Measurements from ENCODE around the gene ACOX1. TPM values are rescaled to one million over a fixed set of nuclear protein-coding genes. Genes with fewer than 3 reads are reported as not detected.

Gene ACOX1
- total RNA-seq: 100 to 1,000 TPM in 1 of 3 donors, 10 to 100 TPM in 2; 55.1 to 147 (median 55.3) TPM

DNA sequence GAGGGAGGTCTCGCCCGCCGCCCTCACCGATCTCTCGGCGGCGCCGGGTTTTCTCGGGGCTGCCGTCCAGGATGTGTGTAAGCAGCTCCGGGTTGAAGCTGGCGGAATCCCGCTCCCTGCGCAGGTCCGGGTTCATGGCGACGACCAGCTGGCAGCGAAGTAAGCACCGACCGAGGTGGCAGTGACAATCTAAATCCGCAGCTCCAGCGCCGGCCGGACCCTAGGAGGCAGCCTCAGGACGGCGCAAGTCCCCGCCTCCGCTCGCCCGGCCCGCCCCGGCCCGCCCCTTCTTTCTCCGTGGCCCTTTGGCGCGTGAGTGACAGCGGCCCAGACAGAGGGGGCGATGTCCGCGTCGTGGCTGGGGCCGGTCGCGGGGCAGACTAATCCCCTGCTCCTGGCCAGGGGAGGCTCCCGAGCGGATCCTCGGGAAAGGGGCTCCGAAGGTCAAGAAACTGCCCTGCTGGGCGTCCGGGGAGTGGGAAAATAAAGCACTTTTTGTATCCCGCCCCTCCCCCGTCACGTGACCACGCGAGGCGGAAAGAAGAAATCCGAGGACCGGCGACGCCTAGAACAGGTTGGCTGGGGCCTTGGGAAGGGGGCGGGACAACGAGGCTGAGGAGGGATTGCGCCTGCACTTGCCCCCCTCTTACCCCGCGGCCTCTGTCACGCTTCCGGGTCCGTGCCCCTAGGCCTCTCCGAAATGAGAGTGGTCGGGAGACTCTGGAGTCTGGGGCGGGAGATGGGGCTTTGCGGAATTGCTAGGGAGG is at the start of gene ACOX1, which contains the start of gene TEN1:
Gene ACOX1 (minus strand): TSS at position 229 of the 767 bp plus-strand sequence. CDS start 93 bp downstream, at position 136.
Gene TEN1 (plus strand): TSS at position 303 of the 767 bp plus-strand sequence. CDS start 6,953 bp downstream, outside the sequence.
- Histone ChIP-seq H3K4me3 (peak within 1 kb of the TSS; percentile 69 to 89 (median 72)), H3K4me1 (peaks cover 0 to 25% of the 10 kb centered on the region in 2 donors), H3K9me3 (no peaks in the 10 kb centered on the region), H3K27ac (peak within 1 kb of the TSS; percentile 99 to 100), H3K36me3 (no peaks in the 10 kb centered on the region), H3K27me3 (no peaks in the 10 kb centered on the region)
- TF ChIP-seq, protein P1, sequence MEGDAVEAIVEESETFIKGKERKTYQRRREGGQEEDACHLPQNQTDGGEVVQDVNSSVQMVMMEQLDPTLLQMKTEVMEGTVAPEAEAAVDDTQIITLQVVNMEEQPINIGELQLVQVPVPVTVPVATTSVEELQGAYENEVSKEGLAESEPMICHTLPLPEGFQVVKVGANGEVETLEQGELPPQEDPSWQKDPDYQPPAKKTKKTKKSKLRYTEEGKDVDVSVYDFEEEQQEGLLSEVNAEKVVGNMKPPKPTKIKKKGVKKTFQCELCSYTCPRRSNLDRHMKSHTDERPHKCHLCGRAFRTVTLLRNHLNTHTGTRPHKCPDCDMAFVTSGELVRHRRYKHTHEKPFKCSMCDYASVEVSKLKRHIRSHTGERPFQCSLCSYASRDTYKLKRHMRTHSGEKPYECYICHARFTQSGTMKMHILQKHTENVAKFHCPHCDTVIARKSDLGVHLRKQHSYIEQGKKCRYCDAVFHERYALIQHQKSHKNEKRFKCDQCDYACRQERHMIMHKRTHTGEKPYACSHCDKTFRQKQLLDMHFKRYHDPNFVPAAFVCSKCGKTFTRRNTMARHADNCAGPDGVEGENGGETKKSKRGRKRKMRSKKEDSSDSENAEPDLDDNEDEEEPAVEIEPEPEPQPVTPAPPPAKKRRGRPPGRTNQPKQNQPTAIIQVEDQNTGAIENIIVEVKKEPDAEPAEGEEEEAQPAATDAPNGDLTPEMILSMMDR (IDR thresholded peaks at IDR 0.05): peak; percentile 65 to 66 (median 65)
- TF ChIP-seq POLR2A (IDR thresholded peaks at IDR 0.05) (peak; percentile 88), POLR2AphosphoS5 (IDR thresholded peaks at IDR 0.05) (peak; percentile 93 to 97 (median 96))
- DNase-seq (ENCODE audit: low spot score in 2 of 2): peak; percentile 96 to 98
- intact Hi-C loops (cut with DNase I; ENCODE audit: low total_unique reads): no loop called here

DNA sequence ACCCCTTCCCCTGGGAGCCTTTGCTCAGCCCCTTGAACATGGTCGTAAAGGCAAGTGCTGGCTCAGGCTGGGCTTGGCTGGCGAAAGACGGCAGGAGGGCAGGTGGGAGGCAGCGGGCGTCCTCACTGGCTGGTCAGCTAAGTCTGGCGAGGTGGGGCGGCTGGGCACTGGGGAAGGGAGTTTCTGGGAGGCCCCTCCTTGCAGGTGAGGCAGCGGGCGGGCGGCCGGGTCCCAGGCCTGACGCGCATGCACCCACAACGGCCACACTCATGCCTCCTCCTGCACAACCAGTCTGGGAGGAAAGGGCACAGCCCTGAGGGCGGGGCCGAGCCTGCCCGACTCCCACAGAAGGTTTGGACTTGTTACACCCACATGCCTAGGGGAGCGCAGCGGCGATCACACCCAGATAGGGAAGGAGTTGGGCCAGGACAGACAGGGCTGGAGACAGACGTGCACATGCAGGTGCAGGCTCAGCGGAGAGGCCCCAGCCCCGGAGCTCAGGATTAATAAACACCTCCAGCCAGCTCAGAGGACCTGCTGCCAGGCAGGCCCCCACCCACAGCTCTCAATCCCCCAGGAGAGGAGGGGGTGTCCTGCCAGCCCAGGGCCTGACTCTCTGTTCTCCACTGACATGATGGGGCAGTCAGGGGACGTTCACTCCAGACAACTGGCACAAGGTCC is 48.3 kb upstream of the ACOX1 start, which contains the start of gene EVPL:
Gene EVPL (minus strand): TSS at position 148 of the 681 bp plus-strand sequence. CDS start 108 bp downstream, at position 40.
- peak within 1 kb of the TSS in 2 of 3 donors; percentile 43 to 58 for H3K4me3 ChIP-seq
- intact Hi-C loops (cut with DNase I; ENCODE audit: low total_unique reads): no loop called here

DNA sequence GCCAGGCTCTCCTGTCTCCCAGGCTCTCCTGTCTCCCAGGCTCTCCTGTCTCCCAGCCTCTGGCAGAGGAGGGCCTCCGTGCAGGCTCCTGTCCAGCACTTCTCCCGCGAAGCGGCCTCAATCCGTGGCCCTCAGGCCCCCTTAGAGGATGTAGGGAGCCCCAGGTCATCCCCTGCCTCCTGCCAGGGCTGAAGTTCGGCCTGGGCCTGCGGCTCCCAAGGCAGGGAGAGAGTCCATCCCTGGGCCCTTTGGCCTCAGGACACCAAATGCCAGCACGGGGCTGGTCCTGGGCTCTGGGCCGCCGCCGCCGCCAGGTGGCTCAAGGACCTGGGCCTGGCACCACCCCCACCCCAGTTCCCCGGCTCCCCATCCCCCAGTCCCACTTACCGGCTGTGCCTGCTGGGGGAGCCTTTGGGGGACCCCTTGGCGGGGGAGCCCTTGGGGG is 47.8 kb upstream of the ACOX1 start:
- Histone ChIP-seq H3K4me3 (peak overlapping the region in 2 of 3 donors; percentile 43 to 58), H3K9me3 (no peaks in the 10 kb centered on the region), H3K4me1 (no peaks in the 10 kb centered on the region), H3K27ac (peak overlapping the region; percentile 50 to 66), H3K36me3 (no peaks in the 10 kb centered on the region), H3K27me3 (no peaks in the 10 kb centered on the region)
- intact Hi-C loops (cut with DNase I; ENCODE audit: low total_unique reads): no loop called here
- DNase-seq (ENCODE audit: low spot score in 2 of 2): no peak
- TF ChIP-seq POLR2AphosphoS5 (IDR thresholded peaks at IDR 0.05) (no peak), POLR2A (IDR thresholded peaks at IDR 0.05) (no peak)
- TF ChIP-seq, protein P1 (IDR thresholded peaks at IDR 0.05): no peak

More for the DNA sequence above, 48.3 kb upstream of the ACOX1 start, which contains the start of gene EVPL:
- peak within 1 kb of the TSS; percentile 50 to 66 for H3K27ac ChIP-seq
- H3K4me1 ChIP-seq: no peaks in the 10 kb centered on the region
- TF ChIP-seq POLR2A (IDR thresholded peaks at IDR 0.05) (no peak), POLR2AphosphoS5 (IDR thresholded peaks at IDR 0.05) (no peak)
- TF ChIP-seq, protein P1 (IDR thresholded peaks at IDR 0.05): no peak
- no peaks in the 10 kb centered on the region for H3K27me3 ChIP-seq
- H3K36me3 ChIP-seq: no peaks in the 10 kb centered on the region
- DNase-seq (ENCODE audit: low spot score in 2 of 2): peak; percentile 71 to 82
- H3K9me3 ChIP-seq: no peaks in the 10 kb centered on the region

DNA sequence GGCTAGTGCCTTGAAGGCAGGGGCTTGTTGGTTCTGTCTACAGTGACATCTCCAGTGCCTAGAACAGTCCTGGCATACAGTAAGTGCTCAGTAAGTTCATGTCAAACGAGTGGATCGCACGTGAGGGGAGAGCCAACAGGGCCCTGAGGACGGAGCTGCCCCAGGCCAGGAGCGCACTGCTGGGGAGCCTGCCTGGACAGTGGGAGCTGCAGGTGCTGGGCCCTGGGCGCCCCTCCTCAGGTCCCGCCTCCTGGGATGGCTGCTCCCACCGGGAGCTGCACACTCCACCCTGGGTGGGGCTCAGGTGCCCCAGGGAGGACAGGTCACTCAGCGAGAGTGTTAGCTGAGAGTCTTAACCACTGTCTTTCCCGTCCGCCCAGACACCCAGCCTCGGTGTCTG is 46.3 kb upstream of the ACOX1 start:
- intact Hi-C loops (cut with DNase I; ENCODE audit: low total_unique reads): no loop called here
- no peak overlapping the region for H3K4me3 ChIP-seq

More for the DNA sequence above, 46.3 kb upstream of the ACOX1 start:
- DNase-seq (ENCODE audit: low spot score in 2 of 2): no peak
- H3K27me3 ChIP-seq: no peaks in the 10 kb centered on the region
- H3K9me3 ChIP-seq: no peaks in the 10 kb centered on the region
- no peaks in the 10 kb centered on the region for H3K4me1 ChIP-seq
- H3K27ac ChIP-seq: no peak overlapping the region
- TF ChIP-seq, protein P1 (IDR thresholded peaks at IDR 0.05): no peak
- TF ChIP-seq POLR2A (IDR thresholded peaks at IDR 0.05) (no peak), POLR2AphosphoS5 (IDR thresholded peaks at IDR 0.05) (no peak)
- H3K36me3 ChIP-seq: no peaks in the 10 kb centered on the region
